ENCODE measurements around the gene RNF10.

RNF10 gene

GRCh38 chr12:120495186-120495730 is 38.9 kb upstream of the RNF10 start:
- DNase-seq (ENCODE audit: low read depth), result no peak
- TF ChIP-seq CTCF (conservative IDR thresholded peaks at IDR 0.05; ENCODE audit: low read length), result no peak
- peak overlapping the region; percentile 77 for H3K4me3 ChIP-seq (ENCODE audit: low read length)

DNA sequence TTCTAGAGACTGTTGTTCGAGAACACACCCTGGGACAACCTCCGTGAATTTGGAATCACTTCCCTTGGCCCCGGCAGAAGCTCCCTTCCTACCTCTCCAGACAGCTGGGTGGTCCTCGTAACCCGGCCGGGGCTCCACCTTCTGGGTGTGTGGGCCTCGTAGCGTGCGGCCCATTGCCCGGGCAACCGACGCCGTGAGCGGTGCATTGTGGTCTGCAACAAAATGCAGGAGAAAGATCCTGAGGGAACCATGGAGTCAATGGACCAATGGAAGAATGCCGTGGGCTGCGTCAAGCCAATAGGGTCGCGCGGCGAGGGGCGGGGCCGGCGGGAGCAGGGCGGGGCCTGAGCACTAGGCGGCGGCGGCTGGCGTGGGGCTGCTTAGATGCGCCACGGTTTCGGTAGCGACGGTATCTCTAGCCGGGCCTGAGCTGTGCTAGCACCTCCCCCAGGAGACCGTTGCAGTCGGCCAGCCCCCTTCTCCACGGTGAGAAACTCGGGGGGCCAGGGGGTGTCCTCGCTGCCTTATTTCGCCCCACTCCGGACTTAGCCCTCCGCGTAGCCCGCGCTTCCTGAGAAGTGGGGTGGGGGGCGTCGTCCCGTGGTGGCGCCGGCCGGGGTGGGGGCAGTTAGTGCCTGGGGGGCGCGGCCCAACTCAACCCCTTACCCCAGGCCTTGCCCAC is 38.3 kb upstream of the RNF10 start, which contains the start of gene DYNLL1:
TSS of gene DYNLL1 (plus strand) at position 383 of the 682 bp plus-strand sequence. CDS start 309 bp downstream, outside the sequence.
- no peak for TF ChIP-seq CTCF (conservative IDR thresholded peaks at IDR 0.05; ENCODE audit: low read length)
- DNase-seq (ENCODE audit: low read depth), result peak; percentile 93
- H3K4me3 ChIP-seq (ENCODE audit: low read length), result peak within 1 kb of the TSS; percentile 90

- no peak for TF ChIP-seq CTCF (conservative IDR thresholded peaks at IDR 0.05; ENCODE audit: low read length)
- peak; percentile 38 for DNase-seq (ENCODE audit: low read depth)
- peak overlapping the region; percentile 90 for H3K4me3 ChIP-seq (ENCODE audit: low read length)
Observed at GRCh38 chr12:120496413-120497340, 37.5 kb upstream of the RNF10 start.

GRCh38 chr12:120497524-120498150 is 36.5 kb upstream of the RNF10 start:
- DNase-seq (ENCODE audit: low read depth), result peak; percentile 27
- peak overlapping the region; percentile 90 for H3K4me3 ChIP-seq (ENCODE audit: low read length)
- TF ChIP-seq CTCF (conservative IDR thresholded peaks at IDR 0.05; ENCODE audit: low read length), result no peak

DNA sequence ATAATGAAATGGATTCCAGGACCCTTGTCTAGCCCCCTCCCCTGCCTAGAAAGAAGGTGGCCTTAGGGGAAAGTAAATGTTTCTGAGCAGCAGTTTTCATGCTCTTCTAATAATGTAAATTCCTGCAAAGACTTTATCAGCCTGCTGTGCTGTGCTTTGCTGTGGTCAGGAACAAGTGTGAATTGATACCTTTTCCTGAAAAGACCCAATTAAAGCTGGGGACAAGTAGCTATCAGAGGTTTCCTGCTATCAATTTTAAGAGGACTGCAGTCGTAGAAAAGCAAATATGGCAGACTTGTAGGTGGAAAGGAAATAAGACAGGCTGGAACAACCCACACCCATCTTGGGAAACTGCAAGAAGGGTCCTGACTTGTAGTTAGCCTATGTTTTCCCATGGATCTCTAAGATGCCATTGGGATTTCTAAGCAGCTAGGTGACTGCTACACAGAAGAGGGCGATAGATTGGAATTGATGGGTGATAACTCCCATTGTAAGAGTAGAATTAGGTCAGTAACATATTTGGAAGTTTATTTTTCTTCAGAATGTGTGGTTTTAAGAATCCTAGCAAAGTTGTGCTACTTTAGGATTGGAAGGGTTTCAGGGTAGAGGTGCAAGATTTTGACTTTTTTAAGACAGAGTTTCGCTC is 35.2 kb upstream of the RNF10 start:
- DNase-seq (ENCODE audit: low read depth), result no peak
- TF ChIP-seq CTCF (conservative IDR thresholded peaks at IDR 0.05; ENCODE audit: low read length), result no peak
- H3K4me3 ChIP-seq (ENCODE audit: low read length), result no peak overlapping the region

GRCh38 chr12:120500581-120500980 is 33.6 kb upstream of the RNF10 start:
- DNase-seq (ENCODE audit: low read depth), result peak; percentile 30
- no peak for TF ChIP-seq CTCF (conservative IDR thresholded peaks at IDR 0.05; ENCODE audit: low read length)
- no peak overlapping the region for H3K4me3 ChIP-seq (ENCODE audit: low read length)

Data from AG10803 (cell line).